ENCODE measurements around the gene KREMEN1.

KREMEN1 gene

GRCh38 chr22:29060931-29061330 is 11.9 kb upstream of the KREMEN1 start:
- H3K4me3 ChIP-seq (ENCODE audit: control insufficient read depth, low read depth, low read length): no peak overlapping the region
- TF ChIP-seq CTCF (IDR thresholded peaks at IDR 0.05; ENCODE audit: control insufficient read depth, insufficient read depth, low read depth, low read length, missing control alignments): no peak
- DNase-seq (ENCODE audit: low read depth): no peak

DNA sequence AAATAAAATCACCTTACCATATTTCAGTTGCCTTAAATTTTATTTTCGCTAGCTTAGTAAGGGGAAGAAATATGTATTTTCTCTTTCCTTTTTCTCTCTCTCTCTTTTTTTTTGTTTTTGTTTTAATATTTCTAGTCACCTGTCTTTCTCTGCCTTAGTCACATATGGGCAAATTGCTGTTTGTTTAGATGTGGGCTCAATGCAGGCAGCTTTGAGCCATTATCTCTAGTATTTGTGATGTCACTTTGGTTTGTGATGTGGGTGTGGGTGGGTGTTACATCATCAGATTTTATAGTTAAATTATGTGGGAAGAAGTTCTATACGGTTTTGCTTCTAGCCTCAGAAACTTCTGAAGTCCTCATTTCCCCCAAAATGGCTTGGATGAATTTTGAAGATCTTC is 11.1 kb upstream of the KREMEN1 start, which contains the start of gene C22orf31:
Gene C22orf31 (minus strand): TSS at position 59 of the 400 bp plus-strand sequence. CDS start 39 bp downstream, at position 20.
- no peak for DNase-seq (ENCODE audit: low read depth)
- TF ChIP-seq CTCF (IDR thresholded peaks at IDR 0.05; ENCODE audit: control insufficient read depth, insufficient read depth, low read depth, low read length, missing control alignments): no peak
- H3K4me3 ChIP-seq (ENCODE audit: control insufficient read depth, low read depth, low read length): no peak within 1 kb of the TSS

DNA sequence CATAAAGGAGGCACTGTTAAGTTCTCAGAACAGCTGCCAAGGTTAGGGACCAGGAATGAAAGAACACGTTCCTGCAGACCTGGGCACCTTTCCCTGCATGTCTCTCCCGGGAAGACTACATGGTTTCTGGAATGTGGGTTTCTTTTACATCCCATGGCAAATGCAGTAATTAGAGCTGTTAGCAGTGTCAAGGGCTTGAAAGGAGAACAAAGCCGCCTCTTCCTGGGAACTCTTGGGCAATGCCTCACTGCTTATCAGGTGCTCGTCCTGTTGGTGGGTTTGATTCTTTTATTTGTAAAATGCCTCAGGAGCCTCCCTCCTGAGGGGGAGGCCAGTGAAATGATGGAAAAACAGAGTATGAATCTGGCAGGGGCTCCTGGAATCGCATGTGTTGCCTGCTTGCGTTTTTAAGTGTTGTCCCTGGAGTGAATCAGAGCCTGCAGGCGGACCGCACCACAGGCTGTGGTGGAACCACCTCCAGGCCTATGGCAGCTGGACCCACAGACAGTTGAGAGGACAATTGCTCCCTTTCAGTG is 10.5 kb upstream of the KREMEN1 start:
- DNase-seq (ENCODE audit: low read depth): no peak
- no peak for TF ChIP-seq CTCF (IDR thresholded peaks at IDR 0.05; ENCODE audit: control insufficient read depth, insufficient read depth, low read depth, low read length, missing control alignments)
- H3K4me3 ChIP-seq (ENCODE audit: control insufficient read depth, low read depth, low read length): no peak overlapping the region

DNA sequence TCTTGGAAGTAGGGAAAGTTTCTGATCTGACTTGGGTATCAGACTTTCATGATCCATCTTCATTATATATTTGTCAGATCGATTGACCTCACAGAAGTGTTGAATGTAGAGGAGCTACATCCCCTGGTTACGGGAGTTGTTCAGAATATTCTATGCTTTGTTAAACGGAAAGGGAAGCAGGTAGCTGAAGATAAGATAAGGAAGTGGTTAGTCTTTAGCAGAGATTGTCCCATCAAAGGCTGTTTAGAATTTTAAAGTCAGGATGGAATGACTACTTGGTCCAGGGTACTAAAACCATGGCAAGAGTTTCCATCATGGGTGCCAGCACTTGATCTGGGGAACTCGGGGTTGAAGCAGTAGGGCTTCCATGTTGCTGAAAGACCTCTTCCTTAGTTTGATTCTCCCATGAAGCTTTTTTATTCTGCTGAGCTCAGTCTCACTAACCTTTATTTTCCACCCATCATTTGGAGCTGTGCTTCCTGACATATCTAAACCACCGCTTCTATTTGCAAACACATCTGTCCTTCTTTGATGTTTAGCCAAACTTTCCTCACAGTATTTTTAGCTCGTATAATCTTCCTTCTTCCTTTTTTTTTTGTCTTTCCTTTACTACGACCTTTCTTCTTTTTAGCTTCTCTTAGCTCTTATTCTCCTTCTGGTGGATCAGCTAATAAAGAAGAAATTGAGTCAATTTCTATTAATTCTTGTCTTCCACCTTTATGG is 7.2 kb upstream of the KREMEN1 start:
- no peak for TF ChIP-seq CTCF (IDR thresholded peaks at IDR 0.05; ENCODE audit: control insufficient read depth, insufficient read depth, low read depth, low read length, missing control alignments)
- no peak overlapping the region for H3K4me3 ChIP-seq (ENCODE audit: control insufficient read depth, low read depth, low read length)
- DNase-seq (ENCODE audit: low read depth): no peak

DNA sequence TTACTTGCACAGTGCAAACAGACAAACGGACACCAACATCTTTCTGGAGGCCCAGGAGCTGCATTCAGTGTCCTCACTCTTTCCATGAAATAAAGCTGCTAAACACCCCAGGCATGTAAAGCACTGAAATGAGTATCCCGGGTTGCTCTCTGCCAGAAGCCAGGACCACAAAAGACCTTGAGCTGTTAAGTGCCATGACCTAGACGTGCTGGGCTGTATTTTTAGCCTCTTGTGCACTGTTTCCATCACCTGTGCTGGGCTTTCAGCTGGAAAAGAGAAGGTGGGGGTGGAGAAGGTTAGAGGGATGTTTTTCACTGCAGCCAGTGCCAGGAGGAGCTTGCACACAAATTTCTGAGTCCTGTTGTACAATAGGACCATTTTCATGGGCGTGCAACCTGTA is 3.4 kb upstream of the KREMEN1 start:
- H3K4me3 ChIP-seq (ENCODE audit: control insufficient read depth, low read depth, low read length): no peak overlapping the region
- no peak for DNase-seq (ENCODE audit: low read depth)
- no peak for TF ChIP-seq CTCF (IDR thresholded peaks at IDR 0.05; ENCODE audit: control insufficient read depth, insufficient read depth, low read depth, low read length, missing control alignments)

DNA sequence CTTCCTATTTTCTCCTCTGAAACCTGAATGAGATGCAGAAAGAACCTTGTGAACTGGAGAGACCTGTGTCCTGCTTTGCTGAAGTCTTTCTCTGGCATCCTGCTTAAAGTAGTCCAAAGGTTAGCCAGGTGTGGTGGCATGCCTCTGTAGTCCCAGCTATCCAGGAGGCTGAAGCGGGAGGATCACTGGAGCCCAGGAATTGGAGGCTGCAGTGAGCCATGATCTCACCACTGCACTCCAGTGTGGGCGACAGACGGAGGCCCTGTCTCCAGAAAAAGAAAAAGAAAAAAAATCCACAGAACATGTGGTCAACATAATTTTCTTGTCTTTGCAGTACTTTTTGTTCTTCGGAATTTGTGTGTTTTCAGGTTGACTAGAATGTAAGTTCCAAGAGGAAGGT is 2.3 kb upstream of the KREMEN1 start:
- no peak for TF ChIP-seq CTCF (IDR thresholded peaks at IDR 0.05; ENCODE audit: control insufficient read depth, insufficient read depth, low read depth, low read length, missing control alignments)
- H3K4me3 ChIP-seq (ENCODE audit: control insufficient read depth, low read depth, low read length): no peak overlapping the region
- DNase-seq (ENCODE audit: low read depth): no peak
